ENCODE data around the gene CMAS. TPM values are rescaled to one million over a fixed set of nuclear protein-coding genes. Genes with fewer than 3 reads are reported as not detected.

CMAS gene
- total RNA-seq, 1 donor from 2014 or later = 29.4 TPM

- no peak for TF ChIP-seq CTCF (IDR thresholded peaks at IDR 0.05)
- no peak overlapping the region for H3K27ac ChIP-seq
- H3K9me3 ChIP-seq = no peaks in the 10 kb centered on the region
- H3K4me1 ChIP-seq = no peaks in the 10 kb centered on the region
- DNase-seq (no peak), ATAC-seq (no peak)
- H3K36me3 ChIP-seq = peaks cover 46% of the 10 kb centered on the region
- H3K4me3 ChIP-seq = no peak overlapping the region
- intact Hi-C loops (cut with DNase I) = no loop called here
- no peaks in the 10 kb centered on the region for H3K27me3 ChIP-seq
Observed at GRCh38 chr12:22056607-22057006, 10.6 kb downstream of the CMAS start.

DNA sequence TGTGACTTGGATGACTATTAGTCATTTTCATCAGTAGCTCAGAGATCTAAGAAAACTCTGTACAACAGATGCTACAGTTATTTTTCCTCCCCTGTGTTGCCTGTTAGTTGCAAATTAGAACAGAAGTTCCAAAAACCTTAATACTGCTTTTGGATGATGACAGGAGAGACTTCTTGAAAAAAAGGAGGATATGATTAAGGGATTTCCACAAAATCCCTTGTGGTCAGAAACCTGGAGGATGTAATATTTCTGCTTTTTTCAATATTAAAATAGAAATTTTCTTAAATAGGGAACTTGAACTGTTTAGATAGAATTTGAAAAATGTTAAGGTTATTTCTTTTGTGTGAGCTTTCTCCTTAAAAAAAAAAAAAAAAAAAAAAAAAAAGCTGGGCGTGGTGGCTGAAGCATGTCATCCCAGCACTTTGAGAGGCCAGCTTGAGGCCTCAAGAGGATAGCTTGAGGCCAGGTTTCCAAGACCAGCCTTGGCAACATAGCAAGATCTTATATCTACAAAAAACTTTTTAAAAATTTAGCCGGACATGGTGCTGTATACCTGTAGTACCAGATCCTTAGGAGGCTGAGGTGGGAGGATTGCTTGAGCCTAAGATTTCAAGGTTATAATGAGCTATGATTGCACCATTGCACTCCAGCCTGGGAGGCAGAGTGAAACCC, 14.1 kb downstream of the CMAS start:
- H3K9me3 ChIP-seq = no peaks in the 10 kb centered on the region
- no peak overlapping the region for H3K27ac ChIP-seq
- peaks cover 81% of the 10 kb centered on the region for H3K36me3 ChIP-seq
- no peak for TF ChIP-seq CTCF (IDR thresholded peaks at IDR 0.05)
- DNase-seq = no peak
- H3K4me3 ChIP-seq = no peak overlapping the region
- no peaks in the 10 kb centered on the region for H3K4me1 ChIP-seq
- no peaks in the 10 kb centered on the region for H3K27me3 ChIP-seq
- intact Hi-C loops (cut with DNase I) = no loop called here
- no peak for ATAC-seq

- intact Hi-C loops (cut with DNase I) = no loop called here
- DNase-seq = no peak
- no peaks in the 10 kb centered on the region for H3K27me3 ChIP-seq
Observed at GRCh38 chr12:22064968-22065367, 18.9 kb downstream of the CMAS start.

DNA sequence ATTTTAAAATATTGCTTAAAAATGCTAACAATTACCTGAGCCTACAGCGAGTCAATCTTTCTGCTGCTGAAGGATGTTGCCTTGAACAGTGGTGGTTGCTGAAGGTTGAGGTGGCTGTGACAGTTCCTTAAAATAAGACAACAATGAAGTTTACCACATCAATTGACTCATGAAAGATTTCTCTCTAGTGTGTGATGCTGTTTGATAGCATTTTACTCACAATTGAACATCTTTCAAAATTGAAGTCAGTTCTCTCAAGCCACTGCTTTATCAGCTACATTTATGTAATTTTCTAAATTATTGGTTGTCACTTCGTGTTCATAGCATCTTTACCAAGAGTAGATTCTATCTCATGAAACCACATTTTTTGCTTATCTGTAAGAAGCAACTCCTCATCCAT, 20.3 kb downstream of the CMAS start:
- DNase-seq (no peak), ATAC-seq (no peak)
- H3K9me3 ChIP-seq = no peaks in the 10 kb centered on the region
- peaks cover 55% of the 10 kb centered on the region for H3K36me3 ChIP-seq
- H3K4me1 ChIP-seq = no peaks in the 10 kb centered on the region
- H3K27ac ChIP-seq = no peak overlapping the region
- intact Hi-C loops (cut with DNase I) = no loop called here
- TF ChIP-seq CTCF (IDR thresholded peaks at IDR 0.05) = no peak
- no peaks in the 10 kb centered on the region for H3K27me3 ChIP-seq
- no peak overlapping the region for H3K4me3 ChIP-seq

More at GRCh38 chr12:22064968-22065367, 18.9 kb downstream of the CMAS start:
- Histone ChIP-seq H3K9me3 (no peaks in the 10 kb centered on the region), H3K27ac (no peak overlapping the region), H3K4me3 (no peak overlapping the region), H3K36me3 (peaks cover 61% of the 10 kb centered on the region), H3K4me1 (no peaks in the 10 kb centered on the region)
- no peak for ATAC-seq
- no peak for TF ChIP-seq CTCF (IDR thresholded peaks at IDR 0.05)

DNA sequence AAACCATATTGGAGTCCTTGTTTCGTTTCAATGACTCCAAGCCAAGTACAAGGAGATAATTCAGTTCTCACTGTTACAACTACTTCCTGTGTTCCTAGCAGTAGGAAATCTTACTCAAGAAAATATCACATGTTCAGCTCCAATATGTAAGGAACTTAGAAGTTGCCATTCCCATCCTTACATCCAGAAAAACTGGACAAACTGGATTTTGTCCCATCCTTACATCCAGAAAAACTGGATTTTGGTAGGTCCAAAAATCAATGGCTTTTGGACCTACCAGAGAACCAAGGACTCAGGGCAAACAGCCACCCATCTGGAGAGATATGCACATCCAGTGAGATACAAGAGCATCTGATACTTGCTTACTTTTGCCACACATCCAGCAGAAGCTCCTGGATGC, 23.8 kb downstream of the CMAS start:
- no peak overlapping the region for H3K4me3 ChIP-seq
- H3K4me1 ChIP-seq = no peaks in the 10 kb centered on the region
- no peaks in the 10 kb centered on the region for H3K27me3 ChIP-seq
- H3K36me3 ChIP-seq = peaks cover 19% of the 10 kb centered on the region
- H3K9me3 ChIP-seq = no peaks in the 10 kb centered on the region
- no peak overlapping the region for H3K27ac ChIP-seq
- DNase-seq (no peak), ATAC-seq (no peak)
- intact Hi-C loops (cut with DNase I) = no loop called here
- TF ChIP-seq CTCF (IDR thresholded peaks at IDR 0.05) = no peak

Measured in upper lobe of right lung (tissue), 1 donor.